Coronary artery (tissue), 2 donors: Measurements from ENCODE around the gene ZNF554.

Experiments used
- DNase-seq: peaks from one replicate; pipeline ENCODE4 v3.0.0-alpha.2; 2017; ENCODE audit warnings: low spot score
- H3K27ac ChIP-seq, 2 donors: fragments of 200-600 bp; sonication (generic); one replicate each; pipeline ENCODE4 v1.5.1; 2016 to 2019
- H3K4me3 ChIP-seq: fragments of 200-600 bp; sonication (generic); 2 replicates; pipeline ENCODE4 v1.5.1; 2016; ENCODE audit warnings: mild to moderate bottlenecking, moderate library complexity
- CTCF ChIP-seq: fragments of 200-600 bp; sonication (generic); IDR thresholded peaks from one replicate; pipeline ENCODE4 v1.5.1; 2019; ENCODE audit warnings: antibody characterized with exemption

Gene ZNF554

GRCh38 chr19:2783781-2784145 lies 35.9 kb upstream of the ZNF554 start:
- DNase-seq, result no peak
- TF ChIP-seq CTCF, result no peak
- H3K27ac ChIP-seq, result peak overlapping the region in 1 of 2 donors; percentile 88
- peak overlapping the region; percentile 89 for H3K4me3 ChIP-seq

GRCh38 chr19:2785244-2785997 lies 34.2 kb upstream of the ZNF554 start, which contains the start of gene THOP1:
Gene THOP1, plus strand, starts transcription at chr19:2785503. Its CDS starts 160 bp downstream, at chr19:2785663.
- Histone ChIP-seq H3K4me3 (peak within 1 kb of the TSS; percentile 93), H3K27ac (peak within 1 kb of the TSS in 1 of 2 donors; percentile 70)
- DNase-seq, result peak; percentile 97
- no peak for TF ChIP-seq CTCF

GRCh38 chr19:2787115-2787514 lies 32.6 kb upstream of the ZNF554 start:
- no peak for DNase-seq
- Histone ChIP-seq H3K27ac (no peak overlapping the region), H3K4me3 (no peak overlapping the region)
- TF ChIP-seq CTCF, result no peak

GRCh38 chr19:2788237-2788636 lies 31.4 kb upstream of the ZNF554 start:
- Histone ChIP-seq H3K4me3 (no peak overlapping the region), H3K27ac (no peak overlapping the region)
- DNase-seq, result no peak
- TF ChIP-seq CTCF, result no peak

- no peak overlapping the region for H3K27ac ChIP-seq
- no peak for TF ChIP-seq CTCF
- DNase-seq, result no peak
- no peak overlapping the region for H3K4me3 ChIP-seq
Measured at GRCh38 chr19:2790194-2790556, 29.5 kb upstream of the ZNF554 start.

- Histone ChIP-seq H3K4me3 (no peak overlapping the region), H3K27ac (no peak overlapping the region)
- DNase-seq, result no peak
- TF ChIP-seq CTCF, result no peak
Measured at GRCh38 chr19:2790557-2791271, 29.0 kb upstream of the ZNF554 start.

GRCh38 chr19:2791440-2791839 lies 28.2 kb upstream of the ZNF554 start:
- H3K4me3 ChIP-seq, result no peak overlapping the region
- no peak for DNase-seq
- H3K27ac ChIP-seq, result no peak overlapping the region
- TF ChIP-seq CTCF, result no peak
